GM21529 (cell line): ENCODE results near the gene OR5AL1.
"Not testable (repeated sequence)": the region's sequence is repeated elsewhere in the genome, so short reads cannot be mapped to it uniquely, and the experiment has no call there.

Experiments used
- ATAC-seq: cut with Tn5 transposase; IDR thresholded peaks from one replicate; pipeline ENCODE4 v1.9.1; 2021; ENCODE audit not compliant: unreplicated experiment

The OR5AL1 gene

DNA sequence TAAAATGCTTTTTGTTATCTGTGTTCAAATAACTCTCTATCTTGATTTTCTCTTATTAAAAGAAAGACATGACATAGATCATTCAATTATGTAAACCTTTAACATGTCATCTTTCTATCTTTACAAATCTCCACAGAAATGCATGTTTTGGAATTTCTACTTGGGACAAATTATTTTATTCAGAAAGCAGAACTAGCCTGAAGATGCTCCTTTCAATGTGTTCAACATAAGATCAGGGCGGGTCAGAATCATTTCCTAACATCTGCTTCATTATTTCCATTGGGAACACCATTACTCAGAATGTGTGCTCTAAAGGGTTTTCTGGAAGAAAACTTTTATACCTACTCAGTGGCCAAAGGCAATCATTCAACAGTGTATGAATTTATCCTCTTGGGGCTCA lies at the start of gene OR5AL1:
OR5AL1 (plus strand) TSS at position 301 of the 400 bp plus-strand sequence.
- ATAC-seq, result no peak

DNA sequence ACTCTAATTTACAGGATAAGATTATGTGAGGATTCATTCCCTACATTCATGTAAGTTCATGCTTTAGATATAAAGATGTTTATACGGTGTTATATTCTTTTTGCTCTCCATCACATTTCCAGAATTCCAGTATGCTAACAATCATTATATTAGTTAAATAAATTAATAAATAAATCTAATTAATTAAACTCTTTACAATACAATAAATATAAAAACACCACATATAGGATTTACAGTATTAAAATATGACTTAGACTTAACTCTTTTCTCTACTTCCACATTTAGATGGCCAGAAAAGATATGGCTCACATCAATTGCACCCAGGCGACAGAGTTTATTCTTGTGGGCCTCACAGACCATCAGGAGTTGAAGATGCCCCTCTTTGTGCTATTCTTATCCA lies 37.2 kb upstream of the OR5AL1 start, which contains the start of gene OR8U1:
OR8U1 (plus strand) TSS at position 301 of the 400 bp plus-strand sequence; CDS start at position 301, 0 bp downstream.
- ATAC-seq, result no peak

GRCh38 chr11:56380120-56380519 lies 32.4 kb upstream of the OR5AL1 start:
- ATAC-seq, result no peak

GRCh38 chr11:56394381-56394780 lies 18.1 kb upstream of the OR5AL1 start:
- ATAC-seq, result no peak

- ATAC-seq, result no peak
These were observed 16.4 kb upstream of the OR5AL1 start for GRCh38 chr11:56396047-56396446.

DNA sequence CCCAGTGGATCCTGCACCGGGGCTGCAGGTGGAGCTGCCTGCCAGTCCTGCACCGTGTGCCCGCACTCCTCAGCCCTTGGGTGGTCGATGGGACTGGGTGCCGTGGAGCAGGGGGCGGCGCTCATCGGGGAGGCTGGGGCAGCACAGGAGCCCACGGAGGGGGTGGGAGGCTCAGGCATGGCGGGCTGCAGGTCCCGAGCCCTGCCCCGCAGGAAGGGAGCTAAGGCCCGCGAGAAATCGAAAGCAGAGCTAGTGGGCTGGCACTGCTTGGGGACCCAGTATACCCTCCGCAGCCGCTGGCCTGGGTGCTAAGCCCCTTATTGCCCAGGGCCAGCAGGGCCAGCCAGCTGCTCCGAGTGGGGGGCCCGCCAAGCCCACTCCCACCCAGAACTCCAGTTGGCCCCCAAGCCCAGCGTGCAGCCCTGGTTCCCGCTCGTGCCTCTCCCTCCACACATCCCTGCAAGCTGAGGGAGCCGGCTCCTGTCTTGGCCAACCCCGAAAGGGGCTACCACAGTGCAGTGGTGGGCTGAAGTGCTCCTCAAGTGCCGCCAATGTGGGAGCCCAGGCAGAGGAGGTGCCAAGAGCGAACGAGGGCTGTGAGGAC lies 10.5 kb upstream of the OR5AL1 start:
- not testable (repeated sequence) for ATAC-seq

- no peak for ATAC-seq
These were observed 8.1 kb upstream of the OR5AL1 start for GRCh38 chr11:56404393-56404792.

- ATAC-seq, result no peak
These were observed 1.7 kb upstream of the OR5AL1 start for GRCh38 chr11:56410801-56411200.

GRCh38 chr11:56453521-56453920 lies 41.0 kb downstream of the OR5AL1 start:
- no peak for ATAC-seq

- no peak for ATAC-seq
These were observed 44.6 kb downstream of the OR5AL1 start for GRCh38 chr11:56457076-56457475.
